ENCODE measurements around the gene SMARCA2. TPM values are rescaled to one million over a fixed set of nuclear protein-coding genes. Genes with fewer than 3 reads are reported as not detected.
A peak's percentile ranks its signal among the peaks of the same experiment; 100 is the strongest.
"Not testable (repeated sequence)": the region's sequence is repeated elsewhere in the genome, so short reads cannot be mapped to it uniquely, and the experiment has no call there.

SMARCA2 gene
- total and polyA plus RNA-seq, 10 of the 15 experiments (the other 5 are each of a cell fraction or from before 2014, with no cell fraction given): 100 to 392 (median 204) TPM

DNA sequence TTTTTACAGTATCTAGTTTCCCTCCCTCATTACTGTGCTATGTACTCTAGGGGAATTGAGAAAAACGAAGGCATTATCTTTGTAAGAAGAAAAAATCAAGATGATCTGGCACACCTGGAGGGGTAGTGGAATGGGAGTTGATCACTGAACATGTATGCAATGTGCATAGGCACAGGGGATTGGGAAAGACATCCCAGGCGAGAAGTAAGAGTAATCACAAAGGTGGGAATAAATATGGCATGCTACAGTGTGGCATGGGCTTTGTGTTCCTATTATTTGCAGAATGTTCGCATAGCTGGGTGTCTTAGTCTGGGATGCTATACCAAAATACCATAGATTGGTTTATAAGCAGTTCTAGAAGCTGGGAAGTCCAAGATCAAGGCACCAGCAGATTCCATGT is 130.6 kb downstream of the SMARCA2 start (continued):
- TF ChIP-seq MYC (IDR thresholded peaks at IDR 0.05; ENCODE audit: insufficient read depth, insufficient read length, insufficient replicate concordance, low read length, severe bottlenecking) (no peak), CEBPB (IDR thresholded peaks at IDR 0.05; ENCODE audit: borderline replicate concordance in 1 of 2, low read depth in 2 of 2, low read length in 2 of 2) (no peak), ETV6 (conservative IDR thresholded peaks at IDR 0.05 in 1 of 2, IDR thresholded peaks at IDR 0.05 in 1 of 2; ENCODE audit: borderline replicate concordance in 1 of 2, low read depth in 1 of 2) (no peak)

DNA sequence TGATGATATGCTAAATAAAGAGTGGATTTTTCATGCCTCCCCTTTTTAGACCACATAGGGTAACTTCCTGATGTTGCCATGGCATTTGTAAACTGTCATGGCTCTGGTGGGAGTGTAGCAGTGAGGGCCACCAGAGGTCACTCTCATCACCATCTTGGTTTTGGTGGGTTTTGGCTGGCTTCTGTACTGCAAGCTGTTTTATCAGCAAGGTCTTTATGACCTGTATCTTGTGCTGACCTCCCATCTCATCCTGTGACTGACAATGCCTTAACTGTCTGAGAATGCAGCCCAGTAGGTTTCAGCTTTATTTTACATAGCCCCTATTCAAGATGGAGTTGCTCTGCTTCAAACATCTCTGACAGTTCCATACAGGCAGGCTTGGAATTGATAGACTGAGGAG is 131.6 kb downstream of the SMARCA2 start:
- intact Hi-C loops (cut with micrococcal nuclease; ENCODE audit: unreplicated experiment); FAIRE-seq; H2AFZ ChIP-seq (ENCODE audit: control insufficient read depth, low read depth, low read length); H3K4me1 ChIP-seq (ENCODE audit: control insufficient read depth, insufficient read depth, low read length); H3K27me3 ChIP-seq (replicated peaks in 1 of 2; ENCODE audit: control insufficient read depth in 2 of 2, insufficient read depth in 2 of 2, low read length in 1 of 2); DNase-seq (ENCODE audit: low read depth, low spot score); H4K20me1 ChIP-seq (ENCODE audit: control insufficient read depth, insufficient read depth); BruUV-seq (replicated peaks); H3K27ac ChIP-seq (ENCODE audit: control insufficient read depth, insufficient read depth); H3K4me2 ChIP-seq (ENCODE audit: control insufficient read depth, insufficient read depth); H3K9ac ChIP-seq (ENCODE audit: control insufficient read depth, insufficient read depth, low read length); in situ Hi-C loops (cut with MboI); H3K4me3 ChIP-seq: not testable (repeated sequence)
- ChIA-PET CTCF (interaction anchor here (0.7 to 3.3 kb wide), 7 partner anchors 15 to 582 kb away, joined by 3 to 15 read pairs (median 4); no protein-coding TSS in a partner anchor), POLR2A (interaction anchor here (0.6 to 0.7 kb wide), 4 partner anchors 14 to 821 kb away, joined by 3 to 7 read pairs (median 5); no protein-coding TSS in a partner anchor), RAD21 (ENCODE audit: unreplicated experiment) (interaction anchor here (0.6 to 1.5 kb wide), 5 partner anchors 26 to 581 kb away, joined by 4 to 5 read pairs (median 4); no protein-coding TSS in a partner anchor), SMC1A (ENCODE audit: uncharacterized antibody, unreplicated experiment) (interaction anchor here (0.6 to 1.9 kb wide), 4 partner anchors 12 to 581 kb away, joined by 3 to 6 read pairs (median 3); no protein-coding TSS in a partner anchor)
- peak; percentile 43; the same call in 1 of the 3 replicates for ATAC-seq
- H3K79me2 ChIP-seq (ENCODE audit: control insufficient read depth, insufficient read depth, low read length): peaks cover 31% of the 10 kb centered on the region
- TF ChIP-seq RAD21 (IDR thresholded peaks at IDR 0.05; ENCODE audit: insufficient read depth, low read depth, low read length) (peak; percentile 18; the same call in 1 of the 2 replicates), BMI1 (IDR thresholded peaks at IDR 0.05; ENCODE audit: borderline replicate concordance) (0 out of 2 replicates have a peak, but pooled peaks have one; percentile 29), NR2F1 (conservative IDR thresholded peaks at IDR 0.05) (0 out of 2 replicates have a peak, but pooled peaks have one; percentile 12), YY1 (IDR thresholded peaks at IDR 0.05; ENCODE audit: low read depth, low read length) (peak; percentile 71)
- TF ChIP-seq, protein P1, sequence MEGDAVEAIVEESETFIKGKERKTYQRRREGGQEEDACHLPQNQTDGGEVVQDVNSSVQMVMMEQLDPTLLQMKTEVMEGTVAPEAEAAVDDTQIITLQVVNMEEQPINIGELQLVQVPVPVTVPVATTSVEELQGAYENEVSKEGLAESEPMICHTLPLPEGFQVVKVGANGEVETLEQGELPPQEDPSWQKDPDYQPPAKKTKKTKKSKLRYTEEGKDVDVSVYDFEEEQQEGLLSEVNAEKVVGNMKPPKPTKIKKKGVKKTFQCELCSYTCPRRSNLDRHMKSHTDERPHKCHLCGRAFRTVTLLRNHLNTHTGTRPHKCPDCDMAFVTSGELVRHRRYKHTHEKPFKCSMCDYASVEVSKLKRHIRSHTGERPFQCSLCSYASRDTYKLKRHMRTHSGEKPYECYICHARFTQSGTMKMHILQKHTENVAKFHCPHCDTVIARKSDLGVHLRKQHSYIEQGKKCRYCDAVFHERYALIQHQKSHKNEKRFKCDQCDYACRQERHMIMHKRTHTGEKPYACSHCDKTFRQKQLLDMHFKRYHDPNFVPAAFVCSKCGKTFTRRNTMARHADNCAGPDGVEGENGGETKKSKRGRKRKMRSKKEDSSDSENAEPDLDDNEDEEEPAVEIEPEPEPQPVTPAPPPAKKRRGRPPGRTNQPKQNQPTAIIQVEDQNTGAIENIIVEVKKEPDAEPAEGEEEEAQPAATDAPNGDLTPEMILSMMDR (IDR thresholded peaks at IDR 0.05 in 2 of 3, conservative IDR thresholded peaks at IDR 0.05 in 1 of 3; ENCODE audit: control insufficient read depth in 2 of 3, extremely low read depth in 1 of 3, insufficient read depth in 1 of 3, low read depth in 3 of 3, low read length in 3 of 3): peak; percentile 6 to 23 (median 9); a peak in 1 of 6 replicates
- peaks cover 12 to 14% of the 10 kb centered on the region in 2 experiments for H3K36me3 ChIP-seq (ENCODE audit: control insufficient read depth in 2 of 2, insufficient read depth in 2 of 2, low read length in 1 of 2)
- peaks cover 18% of the 10 kb centered on the region for H3K9me3 ChIP-seq (replicated peaks; ENCODE audit: control insufficient read depth, insufficient read depth, low read length)

All from GM12878 (cell line).